ENCODE data around the gene HIVEP3. TPM values are rescaled to one million over a fixed set of nuclear protein-coding genes. Genes with fewer than 3 reads are reported as not detected.

Gene HIVEP3
- total RNA-seq, 4 donors from 2014 or later = 4.2 to 6.5 (median 4.7) TPM

DNA sequence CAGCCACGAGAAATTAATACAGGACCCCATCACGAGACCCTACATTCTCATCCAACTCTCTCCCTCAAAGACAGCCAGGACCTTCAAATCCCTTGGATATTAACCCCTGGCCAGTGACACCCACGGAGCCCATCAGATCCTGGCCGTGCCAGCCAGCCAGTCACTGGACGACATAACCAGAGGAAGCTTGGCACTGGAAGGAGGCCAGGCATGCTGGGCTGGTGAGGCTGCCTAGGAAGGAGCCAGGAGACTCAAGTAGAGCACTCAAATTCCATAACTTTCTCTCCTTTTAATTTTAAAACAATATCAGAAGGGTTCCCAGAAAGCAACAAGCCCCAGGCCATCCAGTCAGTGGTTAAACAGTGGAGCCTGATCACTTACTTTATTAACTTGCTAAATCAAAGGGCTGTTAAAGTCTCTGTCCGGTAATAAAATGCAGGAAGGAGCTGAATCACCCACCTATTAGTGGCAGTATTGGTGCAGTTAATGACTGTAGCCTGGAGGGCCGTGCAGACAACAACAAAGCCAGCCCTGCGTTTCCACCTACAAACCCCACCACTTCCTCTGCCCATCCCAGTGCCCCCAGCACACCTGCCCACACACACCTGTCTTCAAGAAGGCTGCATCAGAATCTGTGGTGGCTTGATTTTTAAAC is 78.0 kb downstream of the HIVEP3 start:
- no peak overlapping the region for H3K27ac ChIP-seq
- 53 to 61% methylated on average over 8 of the region's 8 CpGs for WGBS, 2 donors
- H3K36me3 ChIP-seq = no peaks in the 10 kb centered on the region
- DNase-seq (ENCODE audit: low spot score in 2 of 2) = no peak
- no peaks in the 10 kb centered on the region for H3K27me3 ChIP-seq
- no peak for TF ChIP-seq POLR2A (IDR thresholded peaks at IDR 0.05)
- TF ChIP-seq EP300 (IDR thresholded peaks at IDR 0.05) = no peak
- H3K4me3 ChIP-seq = no peak overlapping the region
- H3K9me3 ChIP-seq = no peaks in the 10 kb centered on the region
- peaks cover 0 to 22% (median 0%) of the 10 kb centered on the region in 4 donors for H3K4me1 ChIP-seq

GRCh38 chr1:41838266-41838665 is 80.5 kb downstream of the HIVEP3 start:
- Histone ChIP-seq H3K9me3 (no peaks in the 10 kb centered on the region), H3K27ac (no peak overlapping the region), H3K27me3 (no peaks in the 10 kb centered on the region), H3K4me1 (peaks cover 0 to 11% (median 0%) of the 10 kb centered on the region in 4 donors), H3K36me3 (no peaks in the 10 kb centered on the region), H3K4me3 (no peak overlapping the region)
- TF ChIP-seq CTCF (IDR thresholded peaks at IDR 0.05) (no peak), POLR2A (IDR thresholded peaks at IDR 0.05) (no peak), EP300 (IDR thresholded peaks at IDR 0.05) (no peak)
- 89 to 92% methylated on average over 6 of the region's 6 CpGs for WGBS, 2 donors
- DNase-seq (ENCODE audit: low spot score in 2 of 2) = no peak

GRCh38 chr1:41837691-41838090 is 81.0 kb downstream of the HIVEP3 start:
- no peaks in the 10 kb centered on the region for H3K27me3 ChIP-seq
- H3K4me3 ChIP-seq = no peak overlapping the region
- TF ChIP-seq POLR2A (IDR thresholded peaks at IDR 0.05) (no peak), EP300 (IDR thresholded peaks at IDR 0.05) (no peak), CTCF (IDR thresholded peaks at IDR 0.05) (no peak)
- H3K36me3 ChIP-seq = no peaks in the 10 kb centered on the region
- H3K4me1 ChIP-seq = peaks cover 0 to 6% (median 0%) of the 10 kb centered on the region in 4 donors
- no peak overlapping the region for H3K27ac ChIP-seq
- H3K9me3 ChIP-seq = no peaks in the 10 kb centered on the region
- 80 to 93% methylated on average over 1 of the region's 1 CpG for WGBS, 2 donors
- no peak for DNase-seq (ENCODE audit: low spot score in 2 of 2)

DNA sequence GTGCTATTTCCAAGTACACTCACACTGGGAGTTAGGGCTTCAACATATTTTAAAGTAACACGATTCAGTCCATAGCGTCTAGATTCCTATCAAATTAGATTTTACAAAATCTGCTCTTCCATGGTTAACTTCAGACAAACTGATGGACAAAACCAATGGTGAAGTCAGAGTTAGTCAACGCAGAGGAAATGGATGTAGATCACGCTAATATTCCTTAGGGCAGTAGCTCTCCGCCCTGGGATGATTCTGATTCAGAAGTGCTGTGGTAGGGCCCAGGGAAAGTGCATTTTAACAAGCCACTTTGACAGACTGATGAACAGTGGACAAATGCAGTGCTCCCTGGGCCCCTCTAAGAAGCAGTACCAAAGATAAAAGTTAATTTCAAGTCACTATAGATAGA is 83.2 kb downstream of the HIVEP3 start:
- no peaks in the 10 kb centered on the region for H3K9me3 ChIP-seq
- TF ChIP-seq EP300 (IDR thresholded peaks at IDR 0.05) (no peak), POLR2A (IDR thresholded peaks at IDR 0.05) (no peak), CTCF (IDR thresholded peaks at IDR 0.05) (no peak)
- H3K4me1 ChIP-seq = no peaks in the 10 kb centered on the region
- H3K36me3 ChIP-seq = no peaks in the 10 kb centered on the region
- H3K27ac ChIP-seq = no peak overlapping the region
- 97 to 98% methylated on average over 5 of the region's 5 CpGs for WGBS, 2 donors
- DNase-seq (ENCODE audit: low spot score in 2 of 2) = no peak
- no peaks in the 10 kb centered on the region for H3K27me3 ChIP-seq
- no peak overlapping the region for H3K4me3 ChIP-seq

DNA sequence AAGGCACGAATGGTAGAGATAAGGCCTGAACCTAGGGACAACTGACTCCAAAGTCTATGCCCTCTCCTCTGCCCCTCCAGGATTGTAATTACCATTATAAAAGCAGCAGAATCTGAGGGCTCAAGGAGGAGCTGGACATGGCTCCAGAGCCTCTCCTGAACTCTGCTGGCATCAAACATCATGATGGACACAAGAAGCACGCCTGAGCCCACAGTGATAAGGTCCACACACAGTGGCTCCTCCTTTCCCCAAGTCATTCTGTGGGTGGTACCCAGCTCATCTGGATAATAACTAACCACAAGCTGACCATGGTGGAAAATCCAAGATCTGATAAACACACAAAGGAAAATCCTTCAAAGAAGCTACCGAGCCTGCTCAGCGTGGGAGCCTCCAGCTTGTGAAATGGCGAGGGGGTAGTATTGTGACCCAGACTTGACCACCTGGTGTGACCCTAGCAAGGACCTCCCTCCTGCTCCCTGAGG is 85.2 kb downstream of the HIVEP3 start:
- Histone ChIP-seq H3K4me1 (peaks cover 0 to 6% (median 2%) of the 10 kb centered on the region in 4 donors), H3K27me3 (no peaks in the 10 kb centered on the region), H3K36me3 (no peaks in the 10 kb centered on the region), H3K27ac (no peak overlapping the region), H3K4me3 (no peak overlapping the region), H3K9me3 (no peaks in the 10 kb centered on the region)
- WGBS, 2 donors = 91 to 96% methylated on average over 5 of the region's 5 CpGs
- TF ChIP-seq EP300 (IDR thresholded peaks at IDR 0.05) = no peak
- no peak for TF ChIP-seq POLR2A (IDR thresholded peaks at IDR 0.05)
- TF ChIP-seq CTCF (IDR thresholded peaks at IDR 0.05) = no peak
- DNase-seq (ENCODE audit: low spot score in 2 of 2) = no peak

Data from tibial nerve (tissue), 4 donors.